ENCODE measurements around the gene PLVAP. TPM values are rescaled to one million over a fixed set of nuclear protein-coding genes. Genes with fewer than 3 reads are reported as not detected.

The PLVAP gene
- total RNA-seq, 1 experiment from 2014 or later: 0.05 TPM

GRCh38 chr19:17303167-17303939, 73.8 kb downstream of the PLVAP start, which contains the start of gene ABHD8:
Gene ABHD8 (minus strand): TSS chr19:17303425. CDS start chr19:17301616, 1,809 bp downstream.
- peak; percentile 91 for DNase-seq (ENCODE audit: low read depth)

- DNase-seq (ENCODE audit: low read depth): no peak
Observed at GRCh38 chr19:17302391-17303166, 74.6 kb downstream of the PLVAP start.

Other genes starting within 250 kb of the PLVAP start
- gene USE1, start 162.0 kb downstream of the PLVAP start, total RNA-seq (2014; rRNA removed; shearing (Covaris generic)): 17.9 and 18.1 TPM in 2 replicates
- 7.9 and 9.7 TPM in 2 replicates for gene OCEL1, start 151.1 kb downstream of the PLVAP start, total RNA-seq (2014; rRNA removed; shearing (Covaris generic))
- gene NR2F6, start 131.4 kb downstream of the PLVAP start, total RNA-seq (2014; rRNA removed; shearing (Covaris generic)): 35.5 and 56.4 TPM in 2 replicates
- gene USHBP1, start 112.6 kb downstream of the PLVAP start, total RNA-seq (2014; rRNA removed; shearing (Covaris generic)): not detected in 2 replicates
- 121 and 122 TPM in 2 replicates for gene BABAM1, start 109.9 kb downstream of the PLVAP start, total RNA-seq (2014; rRNA removed; shearing (Covaris generic))
- gene ANKLE1, start 95.4 kb downstream of the PLVAP start, total RNA-seq (2014; rRNA removed; shearing (Covaris generic)): 0.69 and 0.71 TPM in 2 replicates
- 19.1 and 30.2 TPM in 2 replicates for gene ABHD8, start 73.9 kb downstream of the PLVAP start, total RNA-seq (2014; rRNA removed; shearing (Covaris generic))
- gene MRPL34, start 71.5 kb downstream of the PLVAP start, total RNA-seq (2014; rRNA removed; shearing (Covaris generic)): 73.2 and 83.3 TPM in 2 replicates
- gene DDA1, start 67.8 kb downstream of the PLVAP start, total RNA-seq (2014; rRNA removed; shearing (Covaris generic)): 40.5 and 50.3 TPM in 2 replicates
- 3.5 and 5.6 TPM in 2 replicates for gene ANO8, start 42.5 kb downstream of the PLVAP start, total RNA-seq (2014; rRNA removed; shearing (Covaris generic))
- gene GTPBP3, start 39.8 kb downstream of the PLVAP start, total RNA-seq (2014; rRNA removed; shearing (Covaris generic)): 9.6 and 16.8 TPM in 2 replicates
- 0.47 TPM in 1 of 2 replicates, not detected in the other for gene CCDC194, start 16.9 kb upstream of the PLVAP start, total RNA-seq (2014; rRNA removed; shearing (Covaris generic))
- gene BST2, start 28.3 kb upstream of the PLVAP start, total RNA-seq (2014; rRNA removed; shearing (Covaris generic)): 490 and 600 TPM in 2 replicates
- gene MVB12A, start 42.7 kb upstream of the PLVAP start, total RNA-seq (2014; rRNA removed; shearing (Covaris generic)): 144 and 151 TPM in 2 replicates
- gene TMEM221, start 71.3 kb upstream of the PLVAP start, total RNA-seq (2014; rRNA removed; shearing (Covaris generic)): 0.25 TPM in 1 of 2 replicates, not detected in the other
- gene NXNL1, start 83.6 kb upstream of the PLVAP start, total RNA-seq (2014; rRNA removed; shearing (Covaris generic)): not detected in 2 replicates
- gene SLC27A1, start 93.2 kb upstream of the PLVAP start, total RNA-seq (2014; rRNA removed; shearing (Covaris generic)): 4.8 and 12.2 TPM in 2 replicates
- 53.3 and 66.8 TPM in 2 replicates for gene PGLS, start 134.3 kb upstream of the PLVAP start, total RNA-seq (2014; rRNA removed; shearing (Covaris generic))
- gene COLGALT1, start 178.3 kb upstream of the PLVAP start, total RNA-seq (2014; rRNA removed; shearing (Covaris generic)): 104 and 150 TPM in 2 replicates